ENCODE data around the gene MORN1. TPM values are rescaled to one million over a fixed set of nuclear protein-coding genes. Genes with fewer than 3 reads are reported as not detected.

The MORN1 gene
- total and polyA plus RNA-seq, 2 donors (not counting 3 experiments of a cell fraction or from before 2014, with no cell fraction given) = 4.3 to 6.4 TPM

DNA sequence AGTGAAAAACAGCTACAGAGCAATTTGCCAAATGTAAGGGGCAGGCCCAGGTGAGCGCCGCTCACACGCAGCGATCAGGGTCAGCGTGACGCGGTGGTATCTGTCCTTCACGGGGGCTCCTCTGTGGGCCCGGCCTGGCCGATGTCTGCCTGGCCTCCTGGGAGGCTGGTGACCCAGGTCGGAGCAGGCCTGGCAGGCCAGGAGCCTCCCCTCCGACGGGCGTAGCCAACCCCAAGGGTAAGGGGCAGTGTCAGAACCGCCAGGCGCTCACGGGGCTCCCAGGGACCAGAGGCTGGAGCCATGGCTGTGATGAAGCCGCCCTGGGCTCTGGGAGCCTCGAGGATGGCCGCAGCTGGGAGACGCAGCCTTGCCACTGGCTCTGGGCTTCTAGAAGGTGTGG lies 72.1 kb downstream of the MORN1 start:
- Histone ChIP-seq H3K4me1 (ENCODE audit: control insufficient read depth, extremely low read depth, insufficient read depth, low read length) (peaks cover 6% of the 10 kb centered on the region), H3K9me1 (replicated peaks; ENCODE audit: control insufficient read depth, extremely low read depth, insufficient read depth, low read length) (no peaks in the 10 kb centered on the region), H3K36me3 (ENCODE audit: control insufficient read depth in 2 of 2, extremely low read depth in 1 of 2, insufficient read depth in 2 of 2, low read length in 2 of 2) (no peaks in the 10 kb centered on the region), H3K27me3 (ENCODE audit: control insufficient read depth in 2 of 2, insufficient read depth in 2 of 2, low read length in 2 of 2) (no peaks in the 10 kb centered on the region), H3K4me3 (replicated peaks in 1 of 3; ENCODE audit: insufficient read depth in 1 of 3, low read depth in 1 of 3, low read length in 3 of 3) (no peak overlapping the region), H3K9me3 (replicated peaks; ENCODE audit: control insufficient read depth, insufficient read depth, low read length) (no peaks in the 10 kb centered on the region), H4K20me1 (replicated peaks; ENCODE audit: control insufficient read depth, extremely low read depth, insufficient read depth, low read length) (no peaks in the 10 kb centered on the region), H3K4me2 (ENCODE audit: insufficient read depth, low read length) (no peak overlapping the region), H3K27ac (ENCODE audit: insufficient read depth, low read depth, low read length) (no peak overlapping the region), H3K9ac (replicated peaks; ENCODE audit: extremely low read depth, insufficient read depth, low read length) (no peak overlapping the region), H3K79me2 (ENCODE audit: control insufficient read depth, insufficient read depth, low read length) (no peaks in the 10 kb centered on the region), H2AFZ (ENCODE audit: low read depth, low read length) (no peak overlapping the region)
- ChIA-PET POLR2A (interaction anchor here (1.2 kb wide), 1 partner anchor 92 kb away, joined by 3 read pairs; no protein-coding TSS in a partner anchor), CTCF (interaction anchor here (1.3 kb wide), 1 partner anchor 124 kb away, joined by 6 read pairs; the partner anchor contains the start of gene FAAP20)
- TF ChIP-seq, protein P1, sequence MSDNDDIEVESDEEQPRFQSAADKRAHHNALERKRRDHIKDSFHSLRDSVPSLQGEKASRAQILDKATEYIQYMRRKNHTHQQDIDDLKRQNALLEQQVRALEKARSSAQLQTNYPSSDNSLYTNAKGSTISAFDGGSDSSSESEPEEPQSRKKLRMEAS (IDR thresholded peaks at IDR 0.05; ENCODE audit: insufficient read depth, insufficient read length) = no peak
- no peak for TF ChIP-seq POLR2A (IDR thresholded peaks at IDR 0.05; ENCODE audit: low read depth, low read length)
- TF ChIP-seq FOS (IDR thresholded peaks at IDR 0.05; ENCODE audit: borderline replicate concordance, insufficient read depth, low read length) = no peak
- TF ChIP-seq MYC (IDR thresholded peaks at IDR 0.05; ENCODE audit: low read depth, low read length) = no peak
- TF ChIP-seq EZH2 (IDR thresholded peaks at IDR 0.05; ENCODE audit: borderline replicate concordance, low read depth, low read length, severe bottlenecking) = no peak
- TF ChIP-seq GATA2 (IDR thresholded peaks at IDR 0.05; ENCODE audit: insufficient read depth, insufficient read length, low read depth, low read length) = no peak
- no peak for TF ChIP-seq JUN (IDR thresholded peaks at IDR 0.05; ENCODE audit: borderline replicate concordance, insufficient read depth, insufficient read length, low read depth)
- TF ChIP-seq POLR2AphosphoS5 (IDR thresholded peaks at IDR 0.05; ENCODE audit: insufficient read depth, low read depth, low read length) = no peak
- TF ChIP-seq CTCF (IDR thresholded peaks at IDR 0.05; ENCODE audit: extremely low read depth in 1 of 2, insufficient read depth in 1 of 2, low read depth in 1 of 2, low read length in 2 of 2) = no peak
- intact Hi-C loops (cut with micrococcal nuclease) = no loop called here
- no TSS peak for BruUV-seq (replicated peaks)
- FAIRE-seq = no peak
- dilution Hi-C loops (cut with MboI; ENCODE audit: extremely low pct_ligation_motif_present, low sequenced_read_pairs) = no loop called here
- no peak for DNase-seq (ENCODE audit: low read depth, low spot score)
